Upper lobe of left lung (tissue), 4 donors: ENCODE data around the gene TRIM75.

ENCODE experiments used
- EP300 ChIP-seq, 4 donors: sonication (generic); formaldehyde crosslinking; IDR thresholded peaks; one replicate each; pipeline ENCODE4 v1.5.1; 2017; ENCODE audit warnings: antibody characterized with exemption in 4 of 4, control low read depth in 2 of 4
- POLR2A ChIP-seq, 4 donors: fragments of 450-650 bp; IDR thresholded peaks; one replicate each; pipeline ENCODE4 v1.5.1; 2016 to 2017; ENCODE audit warnings: antibody characterized with exemption in 4 of 4, mild to moderate bottlenecking in 2 of 4
- POLR2AphosphoS5 ChIP-seq, 2 donors: sonication (generic); formaldehyde crosslinking; IDR thresholded peaks; one replicate each; pipeline ENCODE4 v1.5.1; 2017; ENCODE audit warnings: antibody characterized with exemption in 2 of 2
- TF ChIP-seq, protein P1 (sequence below), 6 experiments: fragments of 450-650 bp in 4 of 6; fragments of 200-600 bp in 2 of 6; sonication (generic) in 2 of 6; IDR thresholded peaks; one replicate each; pipeline ENCODE4 v1.5.1; 2016 to 2019; ENCODE audit warnings: antibody characterized with exemption in 6 of 6

GRCh38 chr4:165048170-165048569 lies 5.5 kb upstream of the TRIM75 start:
- TF ChIP-seq, protein P1, sequence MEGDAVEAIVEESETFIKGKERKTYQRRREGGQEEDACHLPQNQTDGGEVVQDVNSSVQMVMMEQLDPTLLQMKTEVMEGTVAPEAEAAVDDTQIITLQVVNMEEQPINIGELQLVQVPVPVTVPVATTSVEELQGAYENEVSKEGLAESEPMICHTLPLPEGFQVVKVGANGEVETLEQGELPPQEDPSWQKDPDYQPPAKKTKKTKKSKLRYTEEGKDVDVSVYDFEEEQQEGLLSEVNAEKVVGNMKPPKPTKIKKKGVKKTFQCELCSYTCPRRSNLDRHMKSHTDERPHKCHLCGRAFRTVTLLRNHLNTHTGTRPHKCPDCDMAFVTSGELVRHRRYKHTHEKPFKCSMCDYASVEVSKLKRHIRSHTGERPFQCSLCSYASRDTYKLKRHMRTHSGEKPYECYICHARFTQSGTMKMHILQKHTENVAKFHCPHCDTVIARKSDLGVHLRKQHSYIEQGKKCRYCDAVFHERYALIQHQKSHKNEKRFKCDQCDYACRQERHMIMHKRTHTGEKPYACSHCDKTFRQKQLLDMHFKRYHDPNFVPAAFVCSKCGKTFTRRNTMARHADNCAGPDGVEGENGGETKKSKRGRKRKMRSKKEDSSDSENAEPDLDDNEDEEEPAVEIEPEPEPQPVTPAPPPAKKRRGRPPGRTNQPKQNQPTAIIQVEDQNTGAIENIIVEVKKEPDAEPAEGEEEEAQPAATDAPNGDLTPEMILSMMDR (IDR thresholded peaks at IDR 0.05): no peak
- TF ChIP-seq EP300 (IDR thresholded peaks at IDR 0.05): no peak
- no peak for TF ChIP-seq POLR2AphosphoS5 (IDR thresholded peaks at IDR 0.05)
- no peak for TF ChIP-seq POLR2A (IDR thresholded peaks at IDR 0.05)
